B cell (primary cell): Measurements from ENCODE around the gene NFILZ.

Experiments used
- CTCF ChIP-seq: fragments of 200-600 bp; IDR thresholded peaks from one replicate; pipeline ENCODE4 v1.8.0; 2022; ENCODE audit warnings: antibody characterized with exemption, mild to moderate bottlenecking
- EZH2 ChIP-seq: IDR thresholded peaks from 2 replicates; pipeline ENCODE4 v1.6.1; 2012; ENCODE audit warnings: borderline replicate concordance, low read depth, mild to moderate bottlenecking, moderate library complexity, low read length; ENCODE audit not compliant: insufficient read depth, poor library complexity, severe bottlenecking

GRCh38 chr19:8641221-8641907 lies 10.9 kb downstream of the NFILZ start:
- TF ChIP-seq CTCF, result no peak
- no peak for TF ChIP-seq EZH2
